ENCODE data around the gene ARL16.

Gene ARL16

DNA sequence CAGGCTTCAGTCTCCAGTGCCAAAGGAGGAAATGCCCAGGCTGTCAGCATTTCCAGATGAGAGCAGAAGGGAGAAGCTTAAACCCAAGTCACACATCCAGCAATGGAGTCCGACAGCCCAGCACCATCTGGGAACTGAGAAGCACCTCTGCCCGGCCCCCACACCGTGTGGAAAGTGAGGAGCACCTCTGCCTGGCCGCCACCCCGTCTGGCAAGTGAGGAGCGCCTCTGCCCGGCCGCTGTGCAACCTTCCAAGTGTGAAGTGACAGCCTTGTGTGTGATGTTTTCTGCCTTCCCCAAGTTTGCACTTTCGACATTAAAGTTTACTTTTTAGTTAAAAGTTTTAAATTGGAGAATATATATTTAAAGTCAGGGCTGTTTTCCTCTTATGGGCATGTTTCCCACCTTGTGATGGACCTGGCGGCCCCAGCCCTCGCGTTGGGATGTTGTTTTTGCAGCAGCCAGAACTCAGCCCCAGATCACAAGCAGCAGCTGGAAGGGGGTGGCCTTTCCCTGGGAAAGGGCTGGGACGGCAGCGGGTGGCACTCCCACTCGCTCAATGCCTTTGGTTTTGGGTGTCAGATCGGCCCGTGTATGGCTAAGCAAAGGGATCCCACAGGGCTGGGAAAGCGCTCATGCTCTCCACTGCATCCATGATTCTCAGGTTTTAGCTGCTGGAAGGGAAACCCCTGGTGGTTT lies 9.9 kb downstream of the ARL16 start:
- no peak for DNase-seq (ENCODE audit: low read depth in 2 of 2, low spot score in 1 of 2)

DNA sequence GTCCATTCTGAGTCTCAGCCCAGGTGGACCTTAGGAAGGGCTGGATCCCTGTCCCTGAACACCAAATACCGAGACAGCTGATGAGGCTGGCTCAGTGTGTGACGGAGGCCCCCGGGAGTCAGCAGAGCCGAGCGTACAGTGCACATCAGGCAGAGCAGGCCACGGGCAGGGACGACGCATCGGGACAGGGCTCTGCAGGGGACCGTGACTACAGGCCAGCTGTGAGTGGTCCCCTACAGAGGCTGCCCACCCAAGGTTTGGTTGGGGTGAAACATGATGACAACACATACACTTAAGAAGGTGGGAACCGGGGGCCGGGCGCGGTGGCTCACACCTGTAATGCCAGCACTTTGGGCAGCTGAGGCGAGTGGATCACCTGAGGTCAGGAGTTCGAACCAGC lies 10.6 kb downstream of the ARL16 start:
- DNase-seq (ENCODE audit: low read depth in 2 of 2, low spot score in 1 of 2): no peak

DNA sequence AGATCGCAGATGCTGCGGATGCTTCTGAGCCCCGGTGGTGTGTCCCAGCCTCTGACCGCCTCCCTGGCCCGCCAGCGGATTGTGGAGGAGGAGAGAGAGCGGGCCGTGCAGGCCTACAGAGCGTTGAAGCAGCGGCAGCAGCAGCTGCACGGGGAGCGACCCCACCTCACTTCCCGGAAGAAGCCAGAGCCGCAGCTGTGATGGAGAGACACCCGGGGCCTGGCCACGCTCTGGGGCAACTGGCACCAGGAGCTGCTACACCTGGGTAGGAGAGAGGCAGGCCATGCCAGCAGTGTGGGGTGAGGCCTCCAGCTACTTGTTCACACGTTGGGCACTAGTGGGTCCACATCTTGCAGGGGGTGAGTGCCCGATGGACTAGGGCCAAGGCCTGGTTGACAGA lies 11.1 kb downstream of the ARL16 start:
- DNase-seq (ENCODE audit: low read depth in 2 of 2, low spot score in 1 of 2): no peak

- no peak for DNase-seq (ENCODE audit: low read depth in 2 of 2, low spot score in 1 of 2)
Observed at GRCh38 chr17:81667754-81668153, 15.8 kb downstream of the ARL16 start.

DNA sequence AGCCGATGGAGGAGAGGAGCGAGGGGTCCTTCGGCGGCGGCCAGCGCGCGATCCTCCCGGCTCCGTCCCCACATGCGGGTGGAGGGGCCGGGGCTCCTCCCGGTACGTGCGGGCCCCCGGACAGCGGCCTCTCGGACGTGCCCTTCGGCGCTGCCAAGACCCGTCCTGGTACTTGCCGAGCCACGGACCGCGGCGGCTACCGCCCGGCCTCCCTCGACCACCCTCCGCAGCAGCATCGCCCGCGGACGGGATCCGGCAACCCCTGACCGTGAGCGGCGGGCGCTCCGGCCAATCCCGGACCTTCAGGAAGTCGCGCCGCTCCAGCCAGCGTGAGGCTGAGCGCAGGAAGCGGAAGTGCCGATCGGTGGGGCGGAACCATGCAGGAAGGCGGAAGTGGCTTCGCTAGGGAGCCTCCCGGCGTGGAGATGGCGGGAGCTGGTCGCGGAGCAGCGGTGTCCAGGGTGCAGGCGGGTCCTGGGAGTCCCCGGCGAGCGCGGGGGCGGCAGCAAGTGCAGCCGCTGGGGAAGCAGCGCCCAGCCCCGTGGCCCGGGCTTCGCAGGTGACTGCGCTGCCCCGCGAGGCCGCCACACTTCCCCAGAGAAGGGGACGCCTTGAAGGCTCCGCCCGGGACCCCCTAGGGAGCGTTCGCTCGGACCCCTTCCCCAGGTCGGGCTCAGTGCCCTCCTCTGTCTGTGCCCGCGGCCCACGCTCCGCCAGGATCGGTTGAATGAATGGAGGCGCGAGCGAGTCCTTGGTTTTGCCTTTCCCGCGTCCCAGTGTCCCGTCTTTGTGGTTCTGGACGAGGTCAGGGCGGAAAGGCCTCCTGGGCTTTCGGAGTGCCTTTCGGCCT lies 17.0 kb downstream of the ARL16 start, which contains the start of the genes CCDC137 and OXLD1:
TSS of gene CCDC137 (plus strand) at position 396 of the 850 bp plus-strand sequence. CDS start at position 426, 30 bp downstream.
TSS of gene OXLD1 (minus strand) at position 264 of the 850 bp plus-strand sequence. CDS start at position 236, 28 bp downstream.
- peak; percentile 83 to 87 for DNase-seq (ENCODE audit: low read depth in 2 of 2, low spot score in 1 of 2)

DNA sequence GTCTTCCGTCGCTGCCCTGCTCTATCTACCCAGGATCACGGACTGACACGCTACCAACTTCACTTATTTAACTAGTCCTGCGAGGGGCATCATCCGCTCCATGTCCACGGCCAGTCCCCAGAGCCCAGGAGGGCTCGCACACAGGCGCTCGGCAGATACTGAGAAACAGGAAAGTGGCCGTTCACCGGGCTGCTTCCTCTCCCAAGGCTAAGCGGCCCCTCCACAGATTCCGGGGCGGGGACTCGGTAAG lies 17.6 kb downstream of the ARL16 start:
- DNase-seq (ENCODE audit: low read depth in 2 of 2, low spot score in 1 of 2): no peak

DNA sequence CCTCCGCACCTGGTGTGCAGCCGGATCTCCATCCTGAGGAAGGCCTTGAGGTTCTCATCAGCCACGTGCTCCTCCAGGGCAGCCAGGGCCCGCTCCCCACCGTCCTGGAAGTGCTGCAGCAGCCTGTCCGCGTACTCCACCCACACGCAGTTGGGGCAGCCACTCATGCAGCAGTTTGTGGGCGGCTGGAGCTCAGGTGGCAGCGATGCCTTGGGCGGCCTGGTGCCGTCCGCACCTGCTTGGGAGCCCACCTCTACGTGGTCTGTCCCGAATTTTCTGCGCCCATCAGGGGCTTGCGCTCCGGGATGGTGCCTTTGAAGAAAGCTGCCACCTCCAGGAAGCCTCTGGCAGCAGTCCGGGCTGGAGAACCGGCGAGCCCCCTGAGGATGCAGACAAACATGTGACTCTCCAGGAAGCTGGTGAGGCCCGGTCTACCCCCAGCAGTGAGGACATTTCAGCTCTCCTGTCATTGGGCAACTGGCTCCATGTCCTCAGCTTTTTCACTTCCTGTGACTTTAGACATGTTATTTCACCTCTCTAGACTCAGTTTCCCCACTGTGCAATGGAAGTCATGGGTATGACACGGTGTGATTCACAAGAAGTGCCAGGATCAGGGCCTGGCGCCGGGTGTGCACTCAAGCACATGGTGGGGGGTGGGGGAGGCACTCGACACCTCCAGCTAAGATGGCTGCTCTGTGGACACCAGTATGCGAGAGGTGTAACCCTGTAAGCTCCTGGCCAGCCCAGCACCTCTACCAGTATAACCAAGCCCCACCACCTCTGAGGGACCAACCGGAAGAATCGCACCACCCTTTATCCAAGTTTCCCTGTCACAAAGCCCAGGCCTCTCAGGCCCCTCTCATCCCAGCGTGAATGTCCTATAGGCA lies 18.1 kb downstream of the ARL16 start:
- DNase-seq (ENCODE audit: low read depth in 2 of 2, low spot score in 1 of 2): peak; percentile 33 to 38

DNA sequence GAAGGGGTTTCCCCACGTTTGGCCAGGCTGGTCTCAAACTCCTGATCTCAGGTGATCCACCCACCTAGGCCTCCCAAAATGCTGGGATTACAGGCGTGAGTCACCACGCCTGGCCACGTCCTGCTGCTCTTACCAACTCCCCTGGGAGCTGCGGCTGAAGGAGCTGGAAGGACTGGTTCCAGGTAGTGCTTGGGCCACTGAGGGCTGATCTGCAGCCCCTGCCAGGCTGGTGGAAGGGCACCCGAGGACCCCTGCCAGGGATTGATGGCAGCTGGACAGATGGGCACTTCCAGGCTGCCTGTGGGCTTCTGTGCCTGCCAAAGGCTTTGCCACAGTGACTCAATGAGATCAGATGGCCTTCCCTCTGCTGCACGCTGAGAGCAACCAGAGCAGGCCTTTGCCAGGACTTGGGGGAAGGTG lies 19.5 kb downstream of the ARL16 start:
- DNase-seq (ENCODE audit: low read depth in 2 of 2, low spot score in 1 of 2): no peak

DNA sequence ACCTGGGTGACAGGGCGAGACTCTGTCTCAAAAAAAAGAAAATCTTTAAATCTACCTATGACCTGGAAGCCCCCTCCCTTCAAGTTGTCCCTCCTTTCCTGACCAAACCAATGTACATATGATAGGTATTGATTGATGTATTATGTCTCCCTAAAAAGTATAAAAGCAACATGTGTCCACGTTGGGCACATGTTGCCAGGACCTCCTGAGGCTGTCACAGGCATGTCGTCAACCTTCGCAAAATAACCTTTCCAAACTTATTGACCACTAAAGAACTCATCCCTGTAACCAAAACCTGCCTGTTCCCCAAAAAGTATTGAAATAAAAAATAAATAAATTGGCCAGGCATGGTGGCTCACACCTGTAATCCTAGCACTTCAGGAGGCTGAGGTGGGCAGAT lies 21.6 kb downstream of the ARL16 start:
- DNase-seq (ENCODE audit: low read depth in 2 of 2, low spot score in 1 of 2): no peak

- DNase-seq (ENCODE audit: low read depth in 2 of 2, low spot score in 1 of 2): no peak
Observed at GRCh38 chr17:81660441-81660840, 23.2 kb downstream of the ARL16 start.

DNA sequence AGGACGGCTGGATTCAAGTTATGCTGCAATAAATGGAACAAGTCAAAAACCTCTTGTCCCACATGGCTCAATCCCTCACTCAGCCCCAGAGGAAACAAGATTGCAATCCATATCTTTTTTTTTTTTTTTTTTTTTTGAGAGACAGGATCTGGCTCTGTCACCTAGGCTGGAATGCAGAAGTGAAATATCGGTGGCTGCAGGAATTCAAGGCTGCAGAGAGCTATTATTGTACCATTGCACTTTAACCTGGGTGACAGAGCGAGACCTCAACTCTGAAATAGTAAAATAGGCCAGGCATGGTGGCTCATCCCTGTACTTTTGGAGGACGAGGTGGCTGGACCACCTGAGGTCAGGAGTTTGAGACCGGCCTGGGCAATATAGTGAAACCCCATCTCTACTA lies 24.6 kb downstream of the ARL16 start:
- no peak for DNase-seq (ENCODE audit: low read depth in 2 of 2, low spot score in 1 of 2)

GRCh38 chr17:81656835-81657234 lies 26.8 kb downstream of the ARL16 start:
- DNase-seq (ENCODE audit: low read depth in 2 of 2, low spot score in 1 of 2): no peak

GRCh38 chr17:81656118-81656743 lies 27.4 kb downstream of the ARL16 start, which contains the start of gene PDE6G:
Gene PDE6G (minus strand): TSS chr17:81656542. CDS start chr17:81653305, 3,237 bp downstream.
- no peak for DNase-seq (ENCODE audit: low read depth in 2 of 2, low spot score in 1 of 2)

GRCh38 chr17:81655378-81656117 lies 28.0 kb downstream of the ARL16 start:
- no peak for DNase-seq (ENCODE audit: low read depth in 2 of 2, low spot score in 1 of 2)

DNA sequence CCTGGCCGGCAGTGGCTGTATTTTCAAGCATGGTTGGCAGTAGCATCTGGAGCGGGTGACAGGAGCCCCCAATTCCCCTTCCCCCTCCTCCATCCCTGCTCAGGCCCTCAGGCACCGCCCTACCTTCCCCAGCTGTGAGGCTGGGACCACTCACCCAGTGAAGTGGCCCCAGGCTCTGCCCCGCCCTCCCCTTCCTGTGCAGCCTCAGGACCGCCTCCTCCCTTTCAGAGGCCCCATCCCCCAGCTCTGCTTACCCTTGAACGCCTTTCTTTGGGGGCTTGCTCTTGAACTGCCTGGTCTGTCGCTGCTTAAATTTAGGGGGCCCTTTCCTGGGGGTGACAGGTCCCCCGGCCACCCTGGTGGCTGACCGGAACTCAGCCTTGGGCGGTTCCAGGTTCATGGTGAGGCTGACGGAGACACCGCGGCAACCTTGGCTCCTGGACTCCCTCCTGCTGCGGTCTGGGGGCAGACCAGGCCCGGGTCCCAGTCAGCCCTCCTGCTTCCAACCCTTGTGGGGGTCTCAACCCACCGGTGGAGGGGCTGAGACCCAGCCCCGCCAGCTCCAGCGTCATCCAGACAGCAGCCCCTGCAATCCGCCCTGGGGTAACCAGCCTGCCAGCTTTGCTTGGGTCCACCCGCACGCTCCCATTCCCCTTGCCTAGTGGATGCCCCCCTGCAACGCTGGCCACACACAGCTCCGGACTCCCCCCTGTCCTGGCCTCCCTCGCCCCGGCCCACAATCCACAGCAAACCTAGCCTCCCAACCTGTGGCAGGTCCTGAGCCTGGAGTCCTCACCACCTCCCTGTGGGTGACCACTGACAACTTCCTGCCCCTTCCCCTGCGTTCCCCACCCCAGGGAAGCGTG lies 30.5 kb downstream of the ARL16 start:
- no peak for DNase-seq (ENCODE audit: low read depth in 2 of 2, low spot score in 1 of 2)

GRCh38 chr17:81651692-81652091 lies 31.9 kb downstream of the ARL16 start:
- DNase-seq (ENCODE audit: low read depth in 2 of 2, low spot score in 1 of 2): no peak

GRCh38 chr17:81650951-81651350 lies 32.6 kb downstream of the ARL16 start:
- no peak for DNase-seq (ENCODE audit: low read depth in 2 of 2, low spot score in 1 of 2)

GRCh38 chr17:81648707-81649085 lies 34.9 kb downstream of the ARL16 start:
- no peak for DNase-seq (ENCODE audit: low read depth in 2 of 2, low spot score in 1 of 2)

DNA sequence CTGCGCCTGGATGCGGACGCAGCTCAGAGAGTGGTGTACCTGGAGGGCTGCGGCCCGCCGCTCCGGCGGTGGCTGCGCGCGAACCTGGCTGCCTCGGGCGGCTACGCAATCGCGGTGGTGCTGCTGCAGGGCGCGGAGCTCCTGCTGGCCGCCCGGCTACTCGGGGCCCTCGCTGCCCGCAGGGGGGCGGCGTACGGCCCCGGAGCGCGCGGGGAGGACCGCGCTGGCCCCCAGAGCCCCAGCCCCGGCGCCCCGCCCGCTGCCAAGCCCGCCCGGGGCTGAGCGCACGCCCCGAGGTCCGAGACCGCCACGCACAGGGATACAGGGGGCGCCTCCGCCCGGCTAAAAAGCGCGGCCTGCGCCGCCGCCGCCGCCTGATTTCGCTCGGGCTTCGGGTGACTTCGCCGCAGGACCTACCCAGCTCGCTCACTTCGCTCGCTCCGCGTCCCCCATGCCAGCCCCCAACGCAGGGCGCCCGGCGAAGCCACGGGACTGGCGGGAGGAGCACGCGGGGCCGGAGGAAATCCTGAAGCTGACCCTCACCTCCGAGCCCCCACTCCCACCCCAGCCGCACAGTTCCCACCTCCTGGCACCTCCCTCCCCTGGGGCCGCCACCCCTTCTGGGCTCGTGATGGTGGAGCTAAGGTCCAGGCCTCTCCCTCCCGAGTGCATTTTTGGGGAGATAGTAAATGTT lies 35.4 kb downstream of the ARL16 start:
- DNase-seq (ENCODE audit: low read depth in 2 of 2, low spot score in 1 of 2): no peak
